GM19452 (cell line): ENCODE results near the gene UEVLD.

Source experiments
- ATAC-seq: cut with Tn5 transposase; IDR thresholded peaks from one replicate; pipeline ENCODE4 v1.9.1; 2021; ENCODE audit not compliant: unreplicated experiment

UEVLD gene

DNA sequence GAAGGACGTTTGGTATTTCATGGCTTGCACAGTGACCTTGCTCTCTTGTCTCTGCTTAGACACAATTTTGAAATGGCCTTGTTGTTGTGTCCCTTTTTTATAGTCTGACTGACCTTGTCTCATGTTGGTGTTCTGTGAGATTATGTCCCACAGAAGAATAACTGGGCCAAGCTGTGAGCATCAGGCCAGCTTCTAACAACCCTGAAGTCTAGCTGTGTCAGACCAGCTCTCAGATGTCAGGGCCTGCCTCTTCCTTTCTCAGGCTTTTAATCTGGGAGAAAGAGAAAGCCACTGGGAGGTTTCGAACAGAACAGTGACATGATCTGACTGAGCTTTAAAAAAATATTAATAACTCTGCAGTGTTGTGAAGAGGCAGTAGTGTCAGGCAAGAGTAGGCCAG is 2.0 kb upstream of the UEVLD start:
- ATAC-seq, result no peak

DNA sequence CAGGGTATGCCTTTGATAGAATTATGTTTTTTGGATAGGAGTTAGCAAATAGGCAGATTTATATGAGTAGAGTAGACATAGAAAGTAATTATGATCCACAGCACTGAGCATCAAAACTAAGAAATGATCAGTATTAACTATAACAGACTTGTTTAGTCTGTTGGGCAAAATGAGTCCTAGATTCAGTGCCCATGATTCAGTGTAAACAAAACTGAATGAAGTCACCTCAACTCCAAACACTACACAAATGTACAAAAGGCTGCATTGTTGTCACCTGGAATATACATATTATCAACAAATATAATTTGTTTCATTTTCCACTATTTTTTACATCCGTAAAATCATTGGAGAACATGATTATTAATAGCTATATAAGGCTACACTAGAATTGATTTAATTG is 6.7 kb downstream of the UEVLD start:
- no peak for ATAC-seq

DNA sequence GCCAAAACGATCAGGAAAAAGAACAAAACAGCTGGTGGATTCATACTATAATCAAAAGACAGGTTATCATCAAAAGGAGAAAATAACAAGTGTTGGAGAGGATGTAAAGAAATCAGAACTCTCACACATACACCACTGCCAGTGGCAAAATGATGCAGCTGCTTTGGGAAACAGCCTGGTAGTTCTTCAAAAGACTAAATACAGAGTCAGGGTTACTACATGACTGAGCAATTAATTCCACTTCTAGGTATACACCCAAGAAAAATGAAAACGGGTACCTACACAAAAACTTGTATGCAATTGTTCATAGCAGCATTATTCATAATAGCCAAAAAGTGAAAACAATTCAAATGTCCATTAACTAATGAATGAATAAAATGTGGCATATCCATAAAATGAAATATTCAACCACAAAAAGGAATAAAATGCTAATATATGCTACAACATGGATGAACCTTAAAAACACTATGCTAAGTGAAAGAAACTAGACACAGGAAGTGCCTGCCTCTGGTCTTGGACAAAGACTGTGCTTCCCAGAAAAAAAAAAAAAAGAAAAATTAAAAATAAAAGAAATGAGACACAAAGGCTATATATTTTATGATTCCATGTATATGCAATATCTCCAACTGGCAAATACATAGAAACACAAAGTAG is 8.3 kb downstream of the UEVLD start:
- ATAC-seq, result no peak

DNA sequence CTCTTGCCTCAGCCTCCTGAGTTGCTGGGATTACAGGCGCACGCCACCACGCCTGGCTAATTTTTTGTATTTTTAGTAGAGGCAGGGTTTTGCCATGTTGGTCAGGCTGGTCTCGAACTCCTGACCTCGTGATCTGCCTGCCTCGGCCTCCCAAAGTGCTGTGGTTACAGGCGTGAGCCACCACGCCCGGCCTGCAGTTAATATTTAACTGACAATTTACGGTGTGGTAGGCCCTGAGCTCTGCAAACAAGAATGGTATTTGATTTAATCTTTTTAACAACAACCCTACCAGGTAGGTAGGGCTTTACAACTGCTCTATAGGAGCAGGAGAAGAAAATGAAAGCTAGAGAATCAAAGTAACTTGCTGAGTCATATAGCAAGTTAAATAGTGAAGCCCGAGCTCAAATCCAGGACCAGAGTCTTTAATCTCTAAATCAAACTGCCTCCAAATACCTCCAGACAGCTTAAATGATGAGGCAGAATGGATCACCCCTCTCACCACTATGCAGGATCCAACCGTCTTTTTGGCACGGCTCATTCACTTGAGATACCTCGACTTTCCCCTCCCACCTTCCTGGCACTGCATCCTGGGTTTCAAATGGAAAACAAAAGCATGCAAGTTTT is 9.4 kb downstream of the UEVLD start:
- ATAC-seq, result no peak

DNA sequence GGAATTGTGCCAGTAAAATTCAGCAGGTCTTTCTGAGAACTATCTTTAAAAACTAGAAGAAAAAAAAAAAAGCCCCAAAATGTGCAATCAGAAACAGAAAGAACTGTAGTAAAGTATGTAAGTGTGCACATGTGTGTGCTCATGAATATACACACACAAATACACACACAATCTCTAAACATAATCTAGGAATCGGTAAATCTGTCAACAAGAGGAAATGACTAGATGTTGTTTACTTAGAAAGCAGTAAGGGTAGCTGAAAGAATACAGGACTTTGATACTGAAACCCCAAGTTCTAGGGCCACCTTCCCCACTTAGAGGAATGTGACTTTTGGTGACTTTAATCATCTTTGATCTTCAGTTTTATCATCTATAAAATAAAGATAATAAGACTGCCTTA is 13.2 kb downstream of the UEVLD start:
- no peak for ATAC-seq

DNA sequence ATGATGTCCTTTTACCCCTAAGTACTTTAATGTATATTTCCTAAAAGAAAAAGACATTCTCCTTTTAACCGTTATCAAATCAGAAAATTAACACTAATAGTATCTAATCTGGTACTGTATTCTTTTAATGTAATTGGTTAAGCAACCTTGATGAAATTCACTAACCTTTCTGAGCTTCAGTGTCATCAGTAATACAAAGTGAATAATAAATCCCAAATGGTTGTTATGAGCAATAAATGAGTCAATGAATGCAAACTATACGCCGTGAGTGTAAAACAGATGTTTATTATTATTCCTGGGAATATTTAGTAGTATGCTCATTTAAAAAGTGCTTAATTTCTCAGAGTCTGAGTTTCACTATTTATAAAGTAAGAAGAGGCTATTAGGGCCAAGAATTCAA is 21.5 kb downstream of the UEVLD start:
- ATAC-seq, result no peak

DNA sequence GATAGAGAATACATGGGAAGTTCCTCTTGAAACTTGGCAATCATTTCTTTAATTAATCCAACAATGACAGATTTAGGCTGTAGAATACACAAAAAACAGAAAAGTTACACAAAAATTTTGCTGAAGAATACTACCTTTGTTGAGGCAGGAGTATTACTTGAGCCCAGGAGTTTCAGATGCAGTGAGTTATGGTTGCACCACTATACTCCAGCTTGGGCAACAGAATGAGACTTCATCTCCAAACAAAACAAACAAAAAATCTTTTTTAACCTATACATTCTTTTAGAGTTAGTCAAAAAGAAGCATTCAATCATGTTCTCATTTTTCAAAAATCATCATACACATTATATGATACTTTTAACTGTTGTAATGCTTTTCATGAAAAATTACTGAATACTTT is 22.1 kb downstream of the UEVLD start:
- ATAC-seq, result no peak

DNA sequence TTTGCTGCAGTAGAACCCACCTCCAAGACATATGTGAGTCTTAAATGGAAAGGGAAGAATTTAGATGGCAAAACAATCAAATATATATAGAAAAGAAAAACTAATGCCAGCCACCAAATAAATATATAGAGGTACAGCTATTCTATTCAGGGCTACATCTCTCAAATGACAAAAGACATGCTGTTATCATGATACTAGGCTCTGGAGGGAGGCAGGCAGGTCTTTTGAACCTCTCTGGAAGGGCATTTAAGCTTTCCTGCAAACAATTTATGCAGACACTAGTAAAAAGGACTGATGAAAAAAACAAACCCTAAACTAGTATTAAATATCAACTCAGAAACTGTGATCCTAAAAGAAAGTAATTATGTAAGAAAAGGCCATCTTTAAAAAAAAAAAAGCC is 24.4 kb downstream of the UEVLD start:
- no peak for ATAC-seq

DNA sequence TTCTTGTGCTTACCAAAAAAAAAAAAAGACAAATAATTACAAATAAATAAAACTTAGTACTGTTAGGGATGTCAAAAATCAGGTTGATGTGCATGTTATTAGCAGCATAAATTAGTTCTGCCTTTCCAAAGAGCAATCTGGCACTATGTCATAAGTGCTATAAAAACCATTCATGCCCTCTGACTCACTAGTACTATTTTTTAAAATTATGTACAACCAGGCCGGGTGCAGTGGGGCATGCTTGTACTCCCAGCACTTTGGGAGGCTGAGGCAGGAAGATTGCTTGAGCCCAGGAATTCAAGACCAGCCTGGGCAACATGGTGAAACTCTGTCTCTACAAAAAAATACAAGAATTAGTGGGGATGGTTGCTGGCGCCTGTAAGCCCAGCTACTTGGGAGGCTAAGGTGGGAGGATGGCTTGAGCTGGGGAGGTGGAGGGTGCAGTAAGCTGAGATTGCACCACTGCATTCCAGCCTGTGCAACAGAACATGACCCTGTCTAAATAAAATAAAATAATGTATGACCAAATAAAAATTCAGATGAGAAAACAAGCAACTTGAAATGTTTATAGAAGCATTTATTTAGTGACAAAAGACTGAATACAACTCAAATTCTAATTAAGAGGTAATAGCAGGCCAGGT is 25.3 kb downstream of the UEVLD start:
- ATAC-seq, result no peak

DNA sequence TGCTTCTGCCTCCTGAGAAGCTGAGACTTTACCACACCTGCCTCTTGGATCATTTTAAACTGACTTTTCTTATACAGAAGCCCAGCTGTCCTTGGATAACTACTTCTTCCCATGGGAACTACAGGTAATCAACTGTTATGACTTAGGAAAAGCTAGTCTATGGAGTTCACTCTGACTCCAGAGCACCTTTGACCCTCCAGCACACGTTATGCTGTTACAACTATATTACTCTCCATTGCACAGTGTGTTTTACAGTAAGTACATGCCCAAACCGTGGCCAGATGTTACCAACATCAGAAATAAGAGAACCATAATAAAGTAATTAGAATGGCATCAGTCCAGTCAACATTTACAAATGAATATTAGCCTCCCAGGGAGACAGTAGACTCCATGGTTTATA is 40.5 kb downstream of the UEVLD start:
- no peak for ATAC-seq

DNA sequence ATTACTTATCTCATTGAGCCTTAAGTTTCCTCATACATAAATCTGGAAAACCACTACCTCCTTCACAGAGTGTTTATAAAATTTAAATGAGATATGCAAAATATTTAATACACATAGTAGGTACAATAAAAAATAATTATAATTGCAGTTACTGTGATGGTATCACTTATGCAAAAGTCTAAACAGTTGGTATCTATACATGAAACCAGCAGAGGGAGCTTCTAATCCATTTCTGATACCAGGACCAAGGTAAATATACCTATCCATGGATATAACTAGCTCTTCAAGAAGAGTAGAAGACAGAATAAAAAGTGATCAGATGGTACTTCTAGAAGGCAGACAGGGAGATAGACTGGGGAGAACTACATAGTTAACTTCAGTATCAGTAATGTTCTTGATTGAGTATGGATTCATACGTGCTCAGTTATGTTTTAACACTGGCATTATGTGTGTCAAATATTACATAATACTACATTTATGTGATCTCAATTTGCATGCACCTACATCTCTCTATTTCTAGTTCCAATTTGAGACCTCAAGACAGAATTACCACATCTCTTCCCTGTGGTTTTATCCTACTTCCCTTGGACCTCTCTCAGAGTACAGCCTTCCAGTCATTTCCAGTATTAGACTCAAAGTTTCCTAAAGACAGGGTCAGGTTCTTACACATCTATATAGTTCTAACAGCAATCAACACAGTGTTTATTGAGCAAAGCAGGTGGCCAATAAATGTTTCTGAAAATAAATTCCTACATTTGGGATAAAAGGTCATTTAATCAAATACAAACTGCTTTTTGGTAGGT is 48.1 kb downstream of the UEVLD start:
- no peak for ATAC-seq

DNA sequence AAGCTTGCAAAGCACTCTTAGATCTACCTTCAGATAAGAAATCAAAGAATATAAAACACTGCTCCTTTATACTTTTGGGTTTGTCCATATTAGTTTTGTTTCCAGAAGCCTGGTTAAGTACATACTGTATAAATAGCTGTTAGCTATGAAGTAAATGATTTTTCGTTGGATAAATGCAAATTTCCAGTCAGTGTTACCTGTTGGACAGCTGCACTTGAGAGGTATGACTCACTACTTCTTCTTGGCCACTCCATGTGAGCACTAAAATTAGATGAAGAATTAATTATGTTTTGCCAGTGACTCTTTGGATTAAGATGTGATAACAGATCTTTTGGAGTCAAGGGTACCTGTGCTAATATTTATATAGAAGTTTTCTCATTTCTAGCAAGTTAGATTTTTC is 52.3 kb downstream of the UEVLD start:
- ATAC-seq, result no peak

DNA sequence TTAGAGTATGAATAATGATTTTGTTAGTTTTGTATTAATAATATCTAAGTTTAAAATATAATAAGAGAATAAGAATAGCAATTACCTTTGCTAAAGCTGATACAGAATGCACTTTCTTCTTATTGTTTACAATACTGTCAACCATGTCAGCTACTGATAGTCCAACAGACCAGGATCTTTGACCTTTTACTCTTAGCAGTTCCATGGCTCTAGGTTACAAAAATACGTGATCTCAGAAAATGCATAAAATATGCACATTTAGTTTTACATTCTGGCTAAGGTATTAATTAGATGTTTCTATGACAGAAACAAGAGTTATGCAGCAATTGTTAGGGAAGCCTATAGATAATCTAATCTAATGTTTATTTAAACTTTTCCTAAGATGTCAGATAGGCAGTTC is 54.3 kb downstream of the UEVLD start:
- no peak for ATAC-seq

DNA sequence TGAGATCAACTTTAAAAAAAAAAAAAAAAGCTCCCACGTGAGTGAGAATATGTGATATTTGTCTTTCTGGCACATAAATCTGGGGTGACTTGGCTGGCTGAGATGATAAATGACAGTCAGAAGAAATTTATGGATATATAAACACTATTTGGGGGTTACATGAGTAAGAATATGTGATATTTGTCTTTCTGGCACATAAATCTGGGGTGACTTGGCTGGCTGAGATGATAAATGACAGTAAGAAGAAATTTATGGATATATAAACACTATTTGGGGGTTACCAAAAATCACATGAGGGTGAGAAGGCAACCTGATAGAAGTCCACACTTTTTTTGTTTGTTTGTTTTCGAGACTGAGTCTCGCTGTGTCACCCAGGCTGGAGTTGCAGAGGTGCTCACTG is 55.2 kb downstream of the UEVLD start:
- ATAC-seq, result no peak

DNA sequence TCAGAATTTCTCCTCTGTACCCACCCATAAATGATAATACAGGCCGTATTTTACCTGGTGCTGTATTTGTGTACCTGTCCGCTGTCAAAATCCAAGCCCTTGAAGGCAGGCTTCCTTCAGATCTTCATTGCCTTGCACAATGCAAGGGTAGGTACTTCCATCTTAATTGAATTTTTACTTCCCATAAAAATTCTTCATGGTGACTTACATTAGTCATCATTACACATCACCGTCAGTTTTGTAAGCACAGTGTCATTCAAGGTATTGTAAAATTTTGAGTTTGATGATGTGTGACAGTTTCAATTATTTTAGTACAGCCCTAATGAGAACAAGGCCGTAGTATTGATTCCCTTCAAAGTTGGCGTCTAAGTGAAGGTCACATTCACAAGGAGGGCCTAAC is 61.0 kb downstream of the UEVLD start:
- ATAC-seq, result no peak

DNA sequence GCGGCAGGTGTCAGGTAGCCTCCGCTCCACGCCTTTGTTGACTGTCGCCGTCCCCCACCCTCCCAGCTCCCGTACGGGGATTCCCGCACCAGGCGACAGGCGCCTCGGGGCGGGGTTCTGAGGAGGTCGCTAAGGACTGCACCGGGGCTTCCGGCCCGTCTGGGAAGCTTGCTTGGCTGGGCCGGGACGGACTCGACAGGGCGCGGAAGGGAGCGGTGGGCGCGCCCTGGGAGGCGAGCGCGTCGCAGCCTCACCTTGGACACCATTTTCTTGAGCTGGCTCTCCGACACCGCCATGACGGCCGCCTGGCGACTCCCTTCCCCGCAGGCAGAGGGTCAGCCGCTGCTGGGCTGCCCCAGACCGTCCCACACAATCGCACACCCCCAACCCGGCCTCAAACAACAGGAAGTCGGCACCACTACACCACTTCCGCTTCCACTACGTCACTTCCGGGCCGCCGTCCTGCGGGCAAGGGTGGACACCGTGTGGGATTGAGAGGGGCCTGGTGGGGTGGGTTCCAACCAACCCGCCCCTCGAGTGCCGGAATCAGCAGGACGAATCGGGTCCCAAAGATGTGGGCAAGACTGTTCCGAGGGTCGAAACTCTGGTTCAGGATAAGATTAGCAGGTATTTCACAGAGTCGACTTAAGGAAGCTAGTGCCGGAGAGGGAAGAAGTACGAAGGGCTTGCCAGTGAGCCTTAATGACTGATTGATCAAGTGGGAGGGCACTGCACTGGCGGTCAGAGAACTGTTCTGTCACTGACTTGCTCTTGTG is 61.8 kb downstream of the UEVLD start, which contains the start of gene TSG101:
Gene TSG101 (minus strand): TSS at position 422 of the 776 bp plus-strand sequence. CDS start 126 bp downstream, at position 296.
- ATAC-seq, result peak; percentile 96

DNA sequence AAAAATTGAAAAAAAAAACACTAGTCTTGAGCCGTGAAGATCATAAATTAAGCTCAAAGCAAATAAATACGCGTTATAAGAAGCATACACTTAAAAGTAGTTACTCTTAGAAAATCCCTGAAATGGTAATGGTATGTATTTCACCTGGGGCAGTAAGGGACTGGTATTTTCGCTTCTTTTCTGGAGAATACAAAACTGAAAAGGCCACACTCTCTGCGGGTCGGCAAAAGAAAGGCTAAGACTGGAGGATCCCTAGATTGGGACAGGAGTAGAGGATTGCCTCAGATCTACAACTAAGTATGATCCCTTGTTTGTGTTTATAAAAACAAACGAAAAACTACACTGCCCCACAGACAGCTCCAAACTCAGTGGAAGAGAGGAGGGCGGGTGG is 62.4 kb downstream of the UEVLD start:
- no peak for ATAC-seq

DNA sequence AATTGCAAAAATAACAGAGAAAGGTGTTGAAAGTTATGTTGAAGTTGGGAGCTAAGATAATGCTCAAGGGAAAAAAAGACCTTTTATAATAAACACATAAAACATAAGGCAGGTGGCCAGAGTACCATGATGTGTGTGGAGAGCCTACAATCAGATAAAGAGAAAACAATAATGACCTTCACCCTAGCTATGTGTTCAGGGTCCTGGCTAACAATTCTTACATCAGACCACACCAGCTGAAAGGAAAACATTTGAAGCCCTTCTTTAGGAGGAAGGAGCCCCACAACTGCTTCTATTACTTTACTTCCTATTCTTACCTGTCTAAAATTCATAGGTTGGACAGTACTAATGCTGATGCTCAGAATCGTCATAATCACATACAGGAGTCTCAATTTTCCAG is 64.3 kb downstream of the UEVLD start:
- ATAC-seq, result no peak

DNA sequence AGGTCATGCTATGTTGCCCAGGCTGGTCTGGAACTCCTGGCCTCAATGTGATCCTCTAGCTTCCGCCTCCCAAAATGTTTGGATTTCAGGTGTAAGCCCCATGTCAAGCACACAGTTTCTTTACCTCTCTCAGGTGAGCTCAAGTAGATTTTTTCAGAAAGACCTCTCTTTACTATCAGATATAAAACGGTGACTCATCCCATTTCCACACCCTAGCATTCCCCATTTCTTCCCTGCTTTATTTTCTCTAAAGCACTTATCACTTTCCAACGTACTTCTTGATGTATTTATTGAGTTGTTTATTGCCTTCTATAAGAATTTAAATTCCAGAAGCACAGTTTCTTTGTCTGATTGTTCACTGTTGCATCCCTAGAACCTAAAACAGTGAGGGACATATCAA is 65.5 kb downstream of the UEVLD start:
- no peak for ATAC-seq

DNA sequence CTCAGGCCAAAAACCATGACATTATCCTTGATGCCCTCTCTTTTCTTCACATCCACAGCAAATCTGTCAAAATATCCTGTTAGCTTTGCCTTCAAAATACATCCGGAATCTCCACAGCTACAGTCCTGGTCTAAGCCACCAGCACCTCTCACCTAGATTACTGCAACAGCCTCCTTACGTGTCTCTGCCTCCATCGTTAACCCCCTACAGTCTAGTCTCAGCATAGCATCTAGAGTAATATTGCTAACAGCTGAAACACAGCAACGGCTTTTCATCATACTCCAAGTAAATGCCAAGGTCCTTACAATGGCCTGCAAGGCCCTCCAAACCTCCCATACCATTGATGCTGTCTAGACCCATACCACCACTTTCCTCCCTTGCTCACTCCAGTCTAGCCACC is 66.1 kb downstream of the UEVLD start:
- ATAC-seq, result no peak

DNA sequence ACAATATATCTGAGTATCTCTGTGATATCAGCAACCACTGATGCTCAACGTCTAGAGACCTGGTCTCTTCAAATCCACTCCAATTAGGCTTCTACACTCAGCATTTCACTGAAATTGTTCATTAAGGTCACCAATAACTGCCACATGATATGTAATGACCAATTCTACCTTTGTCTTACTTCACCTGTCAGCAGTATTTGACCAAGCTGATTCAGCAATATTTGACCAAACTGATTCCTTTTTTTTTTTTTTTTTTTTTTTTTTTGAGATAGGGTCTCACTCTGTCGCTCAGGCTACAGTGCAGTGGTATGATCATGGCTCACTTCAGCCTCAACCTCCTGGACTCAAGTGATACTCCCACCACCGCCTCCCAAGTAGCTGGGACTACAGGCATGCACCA is 67.4 kb downstream of the UEVLD start:
- no peak for ATAC-seq
